Right cardiac atrium (tissue), 5 donors: ENCODE measurements around the gene PDE4D. TPM values are rescaled to one million over a fixed set of nuclear protein-coding genes. Genes with fewer than 3 reads are reported as not detected.

ENCODE experiments used
- ATAC-seq, 2 donors: fragments of 200-7000 bp; cut with Tn5 transposase; one replicate each; pipeline versions ENCODE4 v1.8.0 to v1.9.1; 2020; ENCODE audit warnings: moderate library complexity in 2 of 2, mild to moderate bottlenecking in 1 of 2
- DNase-seq, 3 donors: peaks; one replicate each; pipeline ENCODE4 v3.0.0-alpha.2; 2020
- H3K27ac ChIP-seq: one replicate; pipeline ENCODE4 v1.5.1; 2013; ENCODE audit warnings: mild to moderate bottlenecking, low read length, control low read depth, moderate library complexity
- H3K27me3 ChIP-seq: one replicate; pipeline ENCODE4 v1.6.1; 2013; ENCODE audit not compliant: control insufficient read depth, insufficient read depth
- H3K4me1 ChIP-seq: one replicate; pipeline ENCODE4 v1.6.1; 2013; ENCODE audit warnings: low read length; ENCODE audit not compliant: control insufficient read depth, insufficient read depth
- H3K4me3 ChIP-seq: one replicate; pipeline ENCODE4 v1.5.1; 2013; ENCODE audit warnings: low read length, control low read depth
- H3K9me3 ChIP-seq: one replicate; pipeline ENCODE4 v1.6.1; 2013; ENCODE audit warnings: low read length; ENCODE audit not compliant: control insufficient read depth
- WGBS: extraction: QIAGEN DNeasy Blood & Tissue Kit; methylation state at CpG from one replicate; pipeline ENCODE4 v1.1.7; 2013; 5-methylcytosine and 5-hydroxymethylcytosine counted together
- intact Hi-C, 4 donors: fragments of 100-400 bp; cut with DNase I; formaldehyde crosslinking; loops; one replicate each; pipeline versions ENCODE4 v1.11.0 to v1.14.0; 2022 to 2023
- polyA plus RNA-seq: library from polyadenylated mRNA; stranded (reverse); fragments of 200-250 nt; gene quantifications from one replicate; pipeline ENCODE4 v1.2.3, GENCODE V29; 2013
- total RNA-seq, 4 donors: library from RNA; stranded (reverse); fragmentation: NEBNext Ultra II Directional; extraction: Animal tissue kit (Norgen Biotek cat#: 25700); gene quantifications; one replicate each; pipeline ENCODE4 v1.2.1, GENCODE V29; 2021
- donor health status: healthy with polysubstance abuse.
- donor health status: DM: no; HTN: yes; CAD: no.
- donor health status: DM: no; HTN: no; CAD: no.
- donor health status: DM: no; HTN: yes; CAD: no; lungs with severe emphysema.
- donor health status: DM: yes; HTN: yes; CAD: no.

PDE4D gene
- total and polyA plus RNA-seq, 5 donors: 13.2 to 104 (median 38.8) TPM

- no peaks in the 10 kb centered on the region for H3K27me3 ChIP-seq
- no peak overlapping the region for H3K4me3 ChIP-seq
- no peak overlapping the region for H3K27ac ChIP-seq
- DNase-seq: no peak
- no peaks in the 10 kb centered on the region for H3K4me1 ChIP-seq
- intact Hi-C loops: loop anchor here (5.0 to 10.0 kb wide), 2 partner anchors 284 to 291 kb away; no protein-coding TSS in a partner anchor
- WGBS: 91% methylated on average over 1 of the region's 1 CpG
- no peak for ATAC-seq
- H3K9me3 ChIP-seq: no peaks in the 10 kb centered on the region
Observed at GRCh38 chr5:59178482-59178881, 715.0 kb downstream of the PDE4D start.

- Histone ChIP-seq H3K27ac (no peak overlapping the region), H3K9me3 (no peaks in the 10 kb centered on the region), H3K4me1 (no peaks in the 10 kb centered on the region), H3K27me3 (no peaks in the 10 kb centered on the region), H3K4me3 (no peak overlapping the region)
- WGBS: 65% methylated on average over 2 of the region's 2 CpGs
- DNase-seq (no peak), ATAC-seq (no peak)
- intact Hi-C loops: loop anchor here (5.0 to 10.0 kb wide), 2 partner anchors 283 to 291 kb away; no protein-coding TSS in a partner anchor
Observed at GRCh38 chr5:59178071-59178470, 715.5 kb downstream of the PDE4D start.

GRCh38 chr5:59177644-59178043 is 715.9 kb downstream of the PDE4D start:
- Histone ChIP-seq H3K27me3 (no peaks in the 10 kb centered on the region), H3K27ac (no peak overlapping the region), H3K9me3 (no peaks in the 10 kb centered on the region), H3K4me1 (no peaks in the 10 kb centered on the region), H3K4me3 (no peak overlapping the region)
- DNase-seq (no peak), ATAC-seq (peak in 1 of 2 donors; percentile 31)
- intact Hi-C loops: loop anchor here (5.0 to 10.0 kb wide), 2 partner anchors 283 to 290 kb away; no protein-coding TSS in a partner anchor
- WGBS: 97% methylated on average over 3 of the region's 3 CpGs

GRCh38 chr5:59174248-59174844 is 719.2 kb downstream of the PDE4D start:
- 46% methylated on average over 5 of the region's 5 CpGs for WGBS
- no peak for DNase-seq
- intact Hi-C loops: loop anchor here in 3 of 4 donors (5.0 to 10.0 kb wide), 2 partner anchors 137 to 280 kb away; no protein-coding TSS in a partner anchor
- no peak overlapping the region for H3K4me3 ChIP-seq
- ATAC-seq: peak; percentile 83
- H3K27ac ChIP-seq: no peak overlapping the region
- no peaks in the 10 kb centered on the region for H3K27me3 ChIP-seq
- no peaks in the 10 kb centered on the region for H3K9me3 ChIP-seq
- H3K4me1 ChIP-seq: peaks cover 2% of the 10 kb centered on the region

- Histone ChIP-seq H3K4me3 (no peak overlapping the region), H3K4me1 (peaks cover 2% of the 10 kb centered on the region), H3K27ac (no peak overlapping the region), H3K9me3 (no peaks in the 10 kb centered on the region), H3K27me3 (no peaks in the 10 kb centered on the region)
- ATAC-seq (peak in 1 of 2 donors; percentile 54), DNase-seq (no peak)
- intact Hi-C loops: loop anchor here in 3 of 4 donors (5.0 to 10.0 kb wide), 2 partner anchors 136 to 279 kb away; no protein-coding TSS in a partner anchor
- WGBS: 82% methylated on average over 1 of the region's 1 CpG
Observed at GRCh38 chr5:59173578-59173977, 719.9 kb downstream of the PDE4D start.

GRCh38 chr5:59171131-59171530 is 722.4 kb downstream of the PDE4D start:
- Histone ChIP-seq H3K27ac (no peak overlapping the region), H3K9me3 (no peaks in the 10 kb centered on the region), H3K4me3 (no peak overlapping the region), H3K4me1 (peaks cover 5% of the 10 kb centered on the region), H3K27me3 (no peaks in the 10 kb centered on the region)
- no peak for ATAC-seq
- no peak for DNase-seq
- WGBS: 98% methylated on average over 2 of the region's 2 CpGs
- intact Hi-C loops: loop anchor here in 3 of 4 donors (5.0 to 10.0 kb wide), 2 partner anchors 134 to 276 kb away; no protein-coding TSS in a partner anchor

- DNase-seq: no peak
- Histone ChIP-seq H3K4me3 (no peak overlapping the region), H3K4me1 (peaks cover 5% of the 10 kb centered on the region), H3K9me3 (no peaks in the 10 kb centered on the region), H3K27ac (no peak overlapping the region), H3K27me3 (no peaks in the 10 kb centered on the region)
- 98% methylated on average over 1 of the region's 1 CpG for WGBS
- intact Hi-C loops: loop anchor here in 3 of 4 donors (5.0 to 10.0 kb wide), 3 partner anchors 42 to 275 kb away; no protein-coding TSS in a partner anchor
- no peak for ATAC-seq
Observed at GRCh38 chr5:59169768-59170150, 723.8 kb downstream of the PDE4D start.

- intact Hi-C loops: loop anchor here in 1 of 4 donors (5.0 kb wide), 1 partner anchor 42 kb away; no protein-coding TSS in a partner anchor
- Histone ChIP-seq H3K4me3 (no peak overlapping the region), H3K9me3 (no peaks in the 10 kb centered on the region), H3K4me1 (peaks cover 5% of the 10 kb centered on the region), H3K27ac (no peak overlapping the region), H3K27me3 (no peaks in the 10 kb centered on the region)
- ATAC-seq (peak; percentile 19 to 54), DNase-seq (no peak)
- 57% methylated on average over 7 of the region's 7 CpGs for WGBS
Observed at GRCh38 chr5:59169081-59169767, 724.3 kb downstream of the PDE4D start.

- no peaks in the 10 kb centered on the region for H3K27me3 ChIP-seq
- H3K9me3 ChIP-seq: no peaks in the 10 kb centered on the region
- ATAC-seq (peak in 1 of 2 donors; percentile 11), DNase-seq (no peak)
- no peak overlapping the region for H3K27ac ChIP-seq
- intact Hi-C loops: loop anchor here in 1 of 4 donors (5.0 kb wide), 1 partner anchor 41 kb away; no protein-coding TSS in a partner anchor
- H3K4me1 ChIP-seq: peaks cover 5% of the 10 kb centered on the region
- WGBS: 88% methylated on average over 6 of the region's 6 CpGs
- H3K4me3 ChIP-seq: no peak overlapping the region
Observed at GRCh38 chr5:59168067-59168466, 725.5 kb downstream of the PDE4D start.

GRCh38 chr5:59164041-59164830 is 729.3 kb downstream of the PDE4D start:
- WGBS: 77% methylated on average over 7 of the region's 7 CpGs
- DNase-seq (no peak), ATAC-seq (no peak)

More at GRCh38 chr5:59164041-59164830, 729.3 kb downstream of the PDE4D start:
- no peak overlapping the region for H3K4me3 ChIP-seq
- no peaks in the 10 kb centered on the region for H3K27me3 ChIP-seq
- H3K4me1 ChIP-seq: peaks cover 3% of the 10 kb centered on the region
- H3K9me3 ChIP-seq: no peaks in the 10 kb centered on the region
- intact Hi-C loops: loop anchor here in 1 of 4 donors (5.0 kb wide), 1 partner anchor 127 kb away; no protein-coding TSS in a partner anchor
- no peak overlapping the region for H3K27ac ChIP-seq
